Activated CD4-positive, CD25-positive, alpha-beta regulatory T cell (primary cell): Measurements from ENCODE around the gene NACC2.

Experiments
- DNase-seq, 4 experiments: peaks; one replicate each; lab custom pipeline; 2025; lab: John Stamatoyannopoulos, UW

Gene NACC2

GRCh38 chr9:136055715-136056545, 39.2 kb downstream of the NACC2 start:
- DNase-seq: no peak

GRCh38 chr9:136054798-136055714, 40.0 kb downstream of the NACC2 start:
- DNase-seq: no peak

- DNase-seq: no peak
Observed at GRCh38 chr9:136054146-136054545, 40.9 kb downstream of the NACC2 start.

- no peak for DNase-seq
Observed at GRCh38 chr9:136053757-136054142, 41.3 kb downstream of the NACC2 start.

- no peak for DNase-seq
Observed at GRCh38 chr9:136052991-136053756, 41.9 kb downstream of the NACC2 start.

- no peak for DNase-seq
Observed at GRCh38 chr9:136052472-136052880, 42.6 kb downstream of the NACC2 start.

GRCh38 chr9:136051837-136052471, 43.1 kb downstream of the NACC2 start:
- no peak for DNase-seq

- no peak for DNase-seq
Observed at GRCh38 chr9:136051453-136051836, 43.6 kb downstream of the NACC2 start.

- no peak for DNase-seq
Observed at GRCh38 chr9:136050701-136051452, 44.2 kb downstream of the NACC2 start.

- DNase-seq: no peak
Observed at GRCh38 chr9:136050266-136050700, 44.8 kb downstream of the NACC2 start.

GRCh38 chr9:136049491-136050265, 45.4 kb downstream of the NACC2 start:
- no peak for DNase-seq

GRCh38 chr9:136048560-136049411, 46.3 kb downstream of the NACC2 start:
- no peak for DNase-seq

GRCh38 chr9:136047775-136048559, 47.1 kb downstream of the NACC2 start:
- DNase-seq: no peak

GRCh38 chr9:136047076-136047774, 47.9 kb downstream of the NACC2 start:
- DNase-seq: no peak

GRCh38 chr9:136046554-136046920, 48.6 kb downstream of the NACC2 start:
- no peak for DNase-seq

- no peak for DNase-seq
Observed at GRCh38 chr9:136045595-136046553, 49.2 kb downstream of the NACC2 start.
